Tibial artery (tissue), 4 donors: Measurements from ENCODE around the gene STOML2.

Experiments
- DNase-seq, 2 donors: peaks; one replicate each; pipeline ENCODE4 v3.0.0-alpha.2; 2019
- H3K27ac ChIP-seq, 2 donors: fragments of 200-600 bp; sonication (generic) in 1 of 2; 1 replicate in 1 of 2; 2 replicates in 1 of 2; pipeline ENCODE4 v1.5.1; 2018 to 2019; ENCODE audit warnings: mild to moderate bottlenecking in 1 of 2
- H3K27me3 ChIP-seq, 2 donors: fragments of 200-600 bp; sonication (generic) in 1 of 2; one replicate each; pipeline versions ENCODE4 v1.5.1 to v1.6.0; 2016 to 2019
- H3K36me3 ChIP-seq, 3 donors: fragments of 200-600 bp; sonication (generic) in 2 of 3; one replicate each; pipeline ENCODE4 v1.5.1; 2016 to 2019; ENCODE audit warnings: mild to moderate bottlenecking in 2 of 3
- H3K4me1 ChIP-seq, 4 donors: fragments of 200-600 bp; sonication (generic) in 2 of 4; 1 replicate in 3 of 4; 2 replicates in 1 of 4; pipeline ENCODE4 v1.5.1; 2016 to 2019
- H3K4me3 ChIP-seq, 2 donors: fragments of 200-600 bp; sonication (generic) in 1 of 2; 1 replicate in 1 of 2; 2 replicates in 1 of 2; pipeline ENCODE4 v1.5.1; 2018 to 2019; ENCODE audit warnings: mild to moderate bottlenecking in 2 of 2
- H3K9me3 ChIP-seq, 3 donors: fragments of 200-600 bp; sonication (generic) in 1 of 3; one replicate each; pipeline ENCODE4 v1.5.1; 2016 to 2019
- intact Hi-C: fragments of 100-400 bp; cut with DNase I; formaldehyde crosslinking; loops from one replicate; pipeline ENCODE4 v1.15.0; 2023; ENCODE audit warnings: low total_unique reads
- TF ChIP-seq, protein P1 (sequence below), 2 experiments: fragments of 200-600 bp in 1 of 2; fragments of 450-650 bp in 1 of 2; IDR thresholded peaks; one replicate each; pipeline ENCODE4 v1.5.1; 2017 to 2019; ENCODE audit warnings: antibody characterized with exemption in 2 of 2, mild to moderate bottlenecking in 1 of 2, moderate library complexity in 1 of 2

The STOML2 gene

DNA sequence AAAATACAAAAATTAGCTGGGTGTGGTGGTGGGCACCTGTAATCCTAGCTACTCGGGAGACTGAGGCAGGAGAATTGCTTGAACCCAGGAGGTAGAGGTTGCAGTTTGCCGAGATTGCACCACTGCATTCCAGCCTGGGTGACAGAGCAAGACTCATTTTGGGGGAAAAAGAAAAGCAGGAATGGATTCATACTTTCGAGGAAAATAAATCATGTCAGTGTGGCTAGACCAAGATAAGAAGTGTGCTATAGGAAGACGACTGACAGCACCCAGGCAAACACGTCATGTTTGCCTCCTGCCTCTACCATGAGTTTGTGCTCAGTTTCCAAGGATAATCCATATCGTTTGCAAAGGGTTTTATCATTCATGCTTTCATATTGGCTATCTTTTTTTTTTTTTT lies 32.0 kb upstream of the STOML2 start:
- Histone ChIP-seq H3K4me1 (no peaks in the 10 kb centered on the region), H3K36me3 (no peaks in the 10 kb centered on the region), H3K27me3 (peaks cover 0 to 3% of the 10 kb centered on the region in 2 donors), H3K9me3 (peaks cover 0 to 5% (median 0%) of the 10 kb centered on the region in 3 donors), H3K27ac (no peak overlapping the region), H3K4me3 (no peak overlapping the region)
- peak in 1 of 2 donors; percentile 16 for DNase-seq
- TF ChIP-seq, protein P1, sequence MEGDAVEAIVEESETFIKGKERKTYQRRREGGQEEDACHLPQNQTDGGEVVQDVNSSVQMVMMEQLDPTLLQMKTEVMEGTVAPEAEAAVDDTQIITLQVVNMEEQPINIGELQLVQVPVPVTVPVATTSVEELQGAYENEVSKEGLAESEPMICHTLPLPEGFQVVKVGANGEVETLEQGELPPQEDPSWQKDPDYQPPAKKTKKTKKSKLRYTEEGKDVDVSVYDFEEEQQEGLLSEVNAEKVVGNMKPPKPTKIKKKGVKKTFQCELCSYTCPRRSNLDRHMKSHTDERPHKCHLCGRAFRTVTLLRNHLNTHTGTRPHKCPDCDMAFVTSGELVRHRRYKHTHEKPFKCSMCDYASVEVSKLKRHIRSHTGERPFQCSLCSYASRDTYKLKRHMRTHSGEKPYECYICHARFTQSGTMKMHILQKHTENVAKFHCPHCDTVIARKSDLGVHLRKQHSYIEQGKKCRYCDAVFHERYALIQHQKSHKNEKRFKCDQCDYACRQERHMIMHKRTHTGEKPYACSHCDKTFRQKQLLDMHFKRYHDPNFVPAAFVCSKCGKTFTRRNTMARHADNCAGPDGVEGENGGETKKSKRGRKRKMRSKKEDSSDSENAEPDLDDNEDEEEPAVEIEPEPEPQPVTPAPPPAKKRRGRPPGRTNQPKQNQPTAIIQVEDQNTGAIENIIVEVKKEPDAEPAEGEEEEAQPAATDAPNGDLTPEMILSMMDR (IDR thresholded peaks at IDR 0.05): no peak
- intact Hi-C loops: no loop called here

DNA sequence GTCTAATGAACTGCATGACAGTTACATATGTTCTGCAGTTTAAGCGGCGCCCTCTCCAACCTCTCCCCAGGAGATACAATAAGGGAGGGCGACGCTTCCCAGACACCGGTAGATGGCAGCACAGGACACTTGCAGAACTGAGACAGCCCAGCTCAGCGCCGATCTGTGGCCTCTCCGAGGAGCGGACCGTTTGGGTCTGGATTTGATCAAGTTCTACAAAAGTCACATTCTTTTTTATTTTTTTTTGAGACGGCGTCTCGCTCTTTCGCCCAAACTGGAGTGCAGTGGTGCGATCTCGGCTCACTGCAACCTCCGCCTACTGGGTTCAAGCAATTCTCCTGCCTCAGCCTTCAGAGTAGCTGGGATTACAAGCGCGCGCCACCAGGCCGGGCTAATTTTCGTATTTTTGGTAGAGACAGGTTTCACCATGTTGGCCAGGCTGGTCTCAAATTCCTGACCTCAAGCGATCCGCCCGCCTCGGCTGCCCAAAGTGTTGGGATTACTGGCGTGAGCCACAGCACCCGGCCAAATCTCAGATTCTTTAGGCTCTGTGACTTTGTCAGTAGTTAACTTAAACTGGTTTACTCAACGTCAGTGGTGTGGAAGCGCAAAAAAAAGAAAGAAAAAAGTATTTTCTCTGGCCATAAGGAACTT lies 14.1 kb upstream of the STOML2 start:
- intact Hi-C loops: loop anchor here (2.0 to 5.0 kb wide), 3 partner anchors 142 to 445 kb away; a partner anchor contains a TSS
- H3K4me3 ChIP-seq: peak overlapping the region; percentile 59 to 64
- no peaks in the 10 kb centered on the region for H3K9me3 ChIP-seq
- DNase-seq: peak; percentile 95 to 96
- peak overlapping the region; percentile 97 to 100 for H3K27ac ChIP-seq
- TF ChIP-seq, protein P1 (IDR thresholded peaks at IDR 0.05): peak; percentile 93 to 96
- H3K4me1 ChIP-seq: peaks cover 4 to 46% (median 38%) of the 10 kb centered on the region in 4 donors
- H3K27me3 ChIP-seq: no peaks in the 10 kb centered on the region
- no peaks in the 10 kb centered on the region for H3K36me3 ChIP-seq

DNA sequence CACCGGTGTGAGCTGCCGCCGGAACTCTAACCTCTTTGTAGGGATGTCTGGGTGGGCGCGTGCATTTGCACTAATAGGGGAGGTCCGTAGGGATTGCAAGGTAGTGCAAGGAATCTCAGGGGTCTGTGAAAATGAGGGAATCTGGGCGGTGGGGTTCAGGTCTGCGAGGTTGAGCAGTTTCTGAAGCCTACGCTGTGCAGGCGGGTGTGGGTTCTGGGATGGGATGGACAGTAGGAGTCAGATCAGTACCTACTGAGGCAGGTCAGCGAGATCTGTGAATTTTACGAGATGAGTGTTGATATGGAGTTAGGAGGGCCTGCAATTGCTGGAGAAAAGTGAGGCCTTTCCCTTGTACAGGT lies 13.6 kb upstream of the STOML2 start:
- H3K4me1 ChIP-seq: peaks cover 4 to 50% (median 41%) of the 10 kb centered on the region in 4 donors
- H3K9me3 ChIP-seq: no peaks in the 10 kb centered on the region
- TF ChIP-seq, protein P1 (IDR thresholded peaks at IDR 0.05): no peak
- H3K36me3 ChIP-seq: no peaks in the 10 kb centered on the region
- intact Hi-C loops: loop anchor here (2.0 to 5.0 kb wide), 3 partner anchors 142 to 446 kb away; a partner anchor contains a TSS
- H3K27me3 ChIP-seq: no peaks in the 10 kb centered on the region
- DNase-seq: no peak
- peak overlapping the region; percentile 59 to 64 for H3K4me3 ChIP-seq
- H3K27ac ChIP-seq: peak overlapping the region; percentile 97 to 100

DNA sequence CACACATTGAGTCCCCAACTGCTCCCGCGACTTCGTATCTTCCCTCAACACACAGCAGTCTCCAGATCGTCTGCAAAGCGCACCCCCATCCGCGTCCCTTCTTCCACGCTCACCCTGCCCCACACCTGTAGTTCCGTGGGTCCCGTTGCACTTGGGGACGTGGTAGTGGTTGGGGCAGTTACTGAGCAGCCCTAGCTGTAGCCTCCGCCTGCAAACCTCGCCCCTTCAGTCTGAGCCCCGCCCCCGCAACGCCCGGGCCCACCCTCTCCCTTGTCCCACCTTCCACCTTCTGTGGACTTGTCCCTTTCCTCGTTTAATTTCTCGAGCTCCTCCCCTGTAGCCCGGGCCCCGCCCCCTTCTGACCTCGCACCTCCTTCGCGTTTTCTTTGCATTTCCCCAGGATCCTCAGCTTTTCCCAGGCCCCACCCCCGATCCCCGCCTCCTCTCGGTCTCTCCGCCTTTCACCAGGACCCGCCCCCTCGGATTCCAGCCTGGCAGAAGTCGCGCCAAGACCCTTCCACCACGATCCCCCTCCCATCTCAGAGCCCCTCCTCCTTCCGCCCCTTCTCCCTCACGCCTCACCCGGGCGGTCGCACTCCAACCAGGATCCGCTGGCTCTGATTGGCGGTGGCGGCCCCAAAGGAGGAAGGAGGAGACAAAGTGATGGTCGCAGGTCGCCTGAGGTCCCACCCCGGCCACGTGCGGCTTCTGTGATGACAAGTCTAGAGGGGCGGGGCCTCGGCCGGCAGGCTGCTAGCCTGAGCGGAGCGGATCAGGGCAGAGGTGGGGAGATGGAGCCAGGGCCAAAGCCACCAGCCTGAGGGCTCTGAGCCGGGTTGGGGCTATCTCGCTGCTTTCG lies 13.0 kb upstream of the STOML2 start, which contains the start of gene ATOSB:
TSS of gene ATOSB (minus strand) at position 183 of the 859 bp plus-strand sequence. CDS start 7,588 bp downstream, outside the sequence.
- H3K9me3 ChIP-seq: no peaks in the 10 kb centered on the region
- TF ChIP-seq, protein P1 (IDR thresholded peaks at IDR 0.05): no peak
- H3K4me3 ChIP-seq: peak within 1 kb of the TSS; percentile 59 to 64
- H3K27me3 ChIP-seq: no peaks in the 10 kb centered on the region
- peak within 1 kb of the TSS; percentile 97 to 100 for H3K27ac ChIP-seq
- H3K36me3 ChIP-seq: no peaks in the 10 kb centered on the region
- peak; percentile 99 for DNase-seq
- intact Hi-C loops: loop anchor here (2.0 to 5.0 kb wide), 3 partner anchors 143 to 446 kb away; a partner anchor contains a TSS
- peaks cover 4 to 51% (median 42%) of the 10 kb centered on the region in 4 donors for H3K4me1 ChIP-seq

DNA sequence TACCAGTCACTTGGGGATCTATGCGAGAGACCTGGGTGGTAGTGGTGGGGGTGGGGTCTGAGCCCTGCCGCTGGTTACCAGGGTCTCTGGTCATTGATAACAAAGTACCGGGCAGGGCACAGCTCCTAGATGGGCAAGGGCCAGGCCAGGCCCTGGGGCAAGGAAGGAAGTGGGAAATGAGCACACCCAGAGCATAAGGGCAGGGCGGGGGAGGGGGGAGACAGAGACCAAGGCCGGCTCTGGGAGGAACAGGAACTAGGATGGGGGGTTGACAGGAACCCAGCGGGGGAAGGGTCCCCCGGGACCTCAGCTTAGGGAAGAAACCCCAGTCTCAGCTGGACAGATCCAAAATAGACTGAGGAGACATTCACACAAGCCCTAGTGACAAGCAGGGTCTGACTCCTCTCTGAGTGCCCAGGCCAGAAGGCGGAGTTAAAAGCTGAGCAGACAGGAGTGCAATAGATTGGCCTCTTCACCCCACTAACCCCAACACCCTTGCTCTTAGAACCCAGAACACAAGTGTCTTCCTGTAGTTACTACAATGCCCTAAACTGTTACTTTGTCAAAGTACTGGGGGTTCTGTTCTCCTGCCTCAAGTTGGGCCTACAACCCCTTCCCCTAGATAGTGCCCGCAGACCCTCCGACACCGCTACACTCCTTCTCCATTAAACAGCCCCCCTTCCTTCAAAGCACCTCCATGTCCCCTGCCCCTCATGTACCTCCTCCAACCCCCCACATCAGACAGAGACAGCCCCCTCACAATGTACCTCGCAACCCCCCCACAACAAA lies 12.1 kb upstream of the STOML2 start:
- H3K27me3 ChIP-seq: no peaks in the 10 kb centered on the region
- H3K9me3 ChIP-seq: no peaks in the 10 kb centered on the region

More for the DNA sequence above, 12.1 kb upstream of the STOML2 start:
- peak; percentile 78 to 86 for DNase-seq
- no peaks in the 10 kb centered on the region for H3K36me3 ChIP-seq
- peaks cover 4 to 59% (median 50%) of the 10 kb centered on the region in 4 donors for H3K4me1 ChIP-seq
- intact Hi-C loops: loop anchor here (5.0 kb wide), 3 partner anchors 123 to 447 kb away; a partner anchor contains a TSS
- H3K27ac ChIP-seq: peak overlapping the region; percentile 97 to 100
- H3K4me3 ChIP-seq: peak overlapping the region; percentile 59 to 64
- TF ChIP-seq, protein P1 (IDR thresholded peaks at IDR 0.05): no peak
